Peyer's patch (tissue), 4 donors: Measurements from ENCODE around the gene MAOA.

Experiments used
- CTCF ChIP-seq, 6 experiments: fragments of 450-650 bp in 4 of 6; fragments of 200-600 bp in 2 of 6; sonication (generic) in 1 of 6; IDR thresholded peaks; one replicate each; pipeline ENCODE4 v1.5.1; 2017 to 2019; ENCODE audit warnings: antibody characterized with exemption in 6 of 6, mild to moderate bottlenecking in 3 of 6, moderate library complexity in 1 of 6
- POLR2A ChIP-seq, 2 donors: fragments of 450-650 bp; IDR thresholded peaks; one replicate each; pipeline ENCODE4 v1.5.1; 2017; ENCODE audit warnings: antibody characterized with exemption in 2 of 2, mild to moderate bottlenecking in 2 of 2, moderate library complexity in 2 of 2

- TF ChIP-seq POLR2A (IDR thresholded peaks at IDR 0.05) (no peak), CTCF (IDR thresholded peaks at IDR 0.05) (no peak)
Measured at GRCh38 chrX:43679058-43679457, 23.0 kb downstream of the MAOA start.
